Measurements from ENCODE around the gene SLC12A8. TPM values are rescaled to one million over a fixed set of nuclear protein-coding genes. Genes with fewer than 3 reads are reported as not detected.

SLC12A8 gene
- polyA plus RNA-seq, 1 donor = 21.6 TPM

DNA sequence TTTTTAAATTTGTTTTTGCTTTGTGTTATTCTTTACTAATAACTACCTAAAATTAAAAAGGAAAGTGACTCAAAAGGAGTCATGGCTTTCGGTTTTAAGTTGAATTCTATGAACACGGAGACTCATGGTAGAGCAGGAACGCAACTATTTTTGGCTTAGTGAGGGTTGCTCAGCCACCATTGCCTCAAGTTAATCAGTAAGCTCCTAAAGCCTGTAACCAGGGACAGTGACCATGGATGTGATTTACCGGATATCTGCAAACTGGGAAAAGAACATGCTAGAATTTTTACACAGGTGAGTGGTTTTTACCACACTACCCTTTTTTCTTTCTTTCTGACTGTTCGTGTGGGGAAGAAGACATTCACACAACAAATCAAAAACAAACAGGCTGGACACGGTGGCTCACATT, 11.8 kb downstream of the SLC12A8 start:
- H3K4me1 ChIP-seq (ENCODE audit: control insufficient read depth, insufficient read depth, low read length) = no peaks in the 10 kb centered on the region
- H3K36me3 ChIP-seq (ENCODE audit: control insufficient read depth, insufficient read depth, low read length) = no peaks in the 10 kb centered on the region
- no peaks in the 10 kb centered on the region for H3K27me3 ChIP-seq (ENCODE audit: control insufficient read depth, insufficient read depth, low read length)
- WGBS (ENCODE audit: insufficient coverage, low lambda C conversion rate) = no CpG with 5 or more reads among the region's 6 CpGs
- no peaks in the 10 kb centered on the region for H3K9me3 ChIP-seq (ENCODE audit: control insufficient read depth, low read depth, low read length)
- peak in 1 of 2 donors; percentile 33 for DNase-seq
- no peak overlapping the region for H3K4me3 ChIP-seq (ENCODE audit: low read length)
- H3K27ac ChIP-seq (ENCODE audit: low read length) = no peak overlapping the region

- WGBS (ENCODE audit: insufficient coverage, low lambda C conversion rate) = no CpG with 5 or more reads among the region's 5 CpGs
- Histone ChIP-seq H3K4me3 (ENCODE audit: low read length) (no peak overlapping the region), H3K4me1 (ENCODE audit: control insufficient read depth, insufficient read depth, low read length) (no peaks in the 10 kb centered on the region), H3K27me3 (ENCODE audit: control insufficient read depth, insufficient read depth, low read length) (no peaks in the 10 kb centered on the region), H3K27ac (ENCODE audit: low read length) (no peak overlapping the region), H3K36me3 (ENCODE audit: control insufficient read depth, insufficient read depth, low read length) (peaks cover 12% of the 10 kb centered on the region), H3K9me3 (ENCODE audit: control insufficient read depth, low read depth, low read length) (no peaks in the 10 kb centered on the region)
- no peak for DNase-seq
These were observed 17.5 kb downstream of the SLC12A8 start for GRCh38 chr3:125194849-125195601.

DNA sequence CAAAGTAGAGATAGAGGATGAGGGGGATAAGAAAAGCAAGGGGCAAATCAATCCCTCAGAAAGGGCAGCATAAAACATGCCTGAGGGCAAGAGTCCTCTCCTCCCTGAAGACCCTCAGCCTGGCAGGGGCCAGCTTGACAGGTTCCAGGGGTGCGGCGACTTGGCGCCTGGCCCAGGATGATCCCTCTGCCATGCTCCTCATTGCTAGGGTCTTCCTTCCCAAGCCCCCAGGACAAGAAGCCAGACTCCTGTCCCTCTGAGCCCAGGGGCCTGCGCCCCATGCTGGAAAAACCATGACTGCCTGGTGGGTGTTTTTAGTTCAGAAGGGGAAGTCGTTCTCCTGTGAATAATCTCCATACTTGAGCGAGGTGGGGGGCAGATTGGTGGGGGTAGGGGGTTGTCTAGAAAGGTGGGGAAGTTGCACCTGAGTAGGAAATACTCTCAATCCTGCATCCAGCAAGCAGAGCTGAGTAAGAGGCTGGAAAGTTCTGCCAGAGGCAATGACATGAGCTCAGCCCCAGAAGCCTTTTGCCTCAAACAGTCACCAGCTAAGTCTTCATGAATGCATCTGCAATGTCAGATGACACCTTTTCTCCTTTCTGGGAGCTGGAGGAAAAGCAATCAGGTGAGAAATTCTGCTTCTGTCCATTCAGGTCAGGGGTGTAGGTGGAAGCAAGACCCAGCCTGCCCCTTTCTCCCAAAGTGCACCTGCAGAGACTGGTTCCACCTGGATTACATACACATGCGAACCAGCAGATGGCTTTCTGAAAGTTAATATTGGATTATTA, 18.3 kb downstream of the SLC12A8 start:
- H3K27ac ChIP-seq (ENCODE audit: low read length) = no peak overlapping the region
- H3K4me3 ChIP-seq (ENCODE audit: low read length) = no peak overlapping the region
- no peaks in the 10 kb centered on the region for H3K27me3 ChIP-seq (ENCODE audit: control insufficient read depth, insufficient read depth, low read length)
- no peaks in the 10 kb centered on the region for H3K9me3 ChIP-seq (ENCODE audit: control insufficient read depth, low read depth, low read length)
- DNase-seq = no peak
- no CpG with 5 or more reads among the region's 7 CpGs for WGBS (ENCODE audit: insufficient coverage, low lambda C conversion rate)
- H3K36me3 ChIP-seq (ENCODE audit: control insufficient read depth, insufficient read depth, low read length) = peaks cover 20% of the 10 kb centered on the region
- H3K4me1 ChIP-seq (ENCODE audit: control insufficient read depth, insufficient read depth, low read length) = no peaks in the 10 kb centered on the region

DNA sequence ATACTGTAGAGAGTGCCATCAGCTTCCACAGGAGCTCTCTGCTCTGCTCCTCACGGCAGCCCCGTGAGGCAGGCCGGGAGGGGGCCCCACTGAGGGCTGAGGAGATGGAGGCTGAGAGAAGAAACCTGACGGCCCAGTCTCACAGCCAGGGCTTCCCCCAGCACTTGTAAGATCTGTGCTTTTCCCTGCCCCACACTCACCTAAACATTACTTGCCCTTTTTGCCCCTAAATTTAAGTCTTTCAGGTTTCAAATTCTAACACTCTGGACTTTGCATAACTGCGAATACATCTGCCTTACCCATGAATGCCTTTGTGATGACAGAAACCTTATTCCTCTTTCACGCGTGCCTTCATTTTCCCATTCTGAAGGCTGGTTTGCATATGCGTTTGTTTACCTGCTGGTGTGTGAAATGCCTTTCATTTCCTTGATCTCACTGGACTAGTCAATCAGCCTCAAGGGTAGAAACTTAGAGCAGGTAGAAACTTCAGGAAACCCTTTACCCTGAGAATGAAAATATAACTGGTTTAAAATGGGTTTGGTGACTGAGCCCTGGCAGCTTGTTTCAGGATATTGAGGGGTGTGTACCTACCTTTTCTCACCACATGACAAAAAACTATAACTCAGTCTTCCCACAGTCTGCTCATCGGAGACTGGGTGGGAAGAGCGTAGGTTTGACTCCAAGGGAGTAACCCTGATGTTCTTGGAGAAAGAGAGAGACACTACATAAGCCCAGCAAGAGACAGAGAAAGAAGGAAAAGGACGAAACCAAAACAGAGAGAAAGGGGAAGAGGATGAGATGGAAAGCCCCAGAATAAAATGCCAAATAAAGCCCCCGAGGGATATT, 20.1 kb downstream of the SLC12A8 start:
- Histone ChIP-seq H3K27ac (ENCODE audit: low read length) (no peak overlapping the region), H3K4me1 (ENCODE audit: control insufficient read depth, insufficient read depth, low read length) (no peaks in the 10 kb centered on the region), H3K4me3 (ENCODE audit: low read length) (no peak overlapping the region), H3K27me3 (ENCODE audit: control insufficient read depth, insufficient read depth, low read length) (no peaks in the 10 kb centered on the region), H3K9me3 (ENCODE audit: control insufficient read depth, low read depth, low read length) (no peaks in the 10 kb centered on the region), H3K36me3 (ENCODE audit: control insufficient read depth, insufficient read depth, low read length) (peaks cover 32% of the 10 kb centered on the region)
- WGBS (ENCODE audit: insufficient coverage, low lambda C conversion rate) = 93% methylated on average over 4 of the region's 12 CpGs
- no peak for DNase-seq

DNA sequence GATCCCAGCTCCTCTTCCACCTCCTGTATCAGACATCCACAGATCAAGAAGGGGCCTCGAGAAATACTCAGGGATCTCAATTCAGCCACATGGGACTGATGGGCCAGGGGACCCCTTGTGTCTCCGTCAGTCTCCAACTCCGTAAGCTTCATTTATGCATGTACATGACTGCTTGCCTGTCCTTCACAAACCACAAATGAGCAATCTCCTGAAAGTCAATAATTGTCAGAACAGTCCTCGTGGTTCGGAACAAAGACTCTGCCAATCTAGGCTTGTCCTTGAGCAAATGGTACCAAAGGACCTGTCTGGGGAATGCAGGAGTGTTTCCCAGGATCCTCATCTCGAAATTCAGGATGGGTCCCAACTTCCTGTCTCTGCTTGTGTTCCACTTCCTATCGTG, 20.8 kb downstream of the SLC12A8 start:
- Histone ChIP-seq H3K4me1 (ENCODE audit: control insufficient read depth, insufficient read depth, low read length) (peaks cover 2% of the 10 kb centered on the region), H3K27me3 (ENCODE audit: control insufficient read depth, insufficient read depth, low read length) (no peaks in the 10 kb centered on the region), H3K36me3 (ENCODE audit: control insufficient read depth, insufficient read depth, low read length) (peaks cover 35% of the 10 kb centered on the region), H3K9me3 (ENCODE audit: control insufficient read depth, low read depth, low read length) (no peaks in the 10 kb centered on the region), H3K27ac (ENCODE audit: low read length) (no peak overlapping the region), H3K4me3 (ENCODE audit: low read length) (no peak overlapping the region)
- no peak for DNase-seq
- 60% methylated on average over 2 of the region's 7 CpGs for WGBS (ENCODE audit: insufficient coverage, low lambda C conversion rate)

DNA sequence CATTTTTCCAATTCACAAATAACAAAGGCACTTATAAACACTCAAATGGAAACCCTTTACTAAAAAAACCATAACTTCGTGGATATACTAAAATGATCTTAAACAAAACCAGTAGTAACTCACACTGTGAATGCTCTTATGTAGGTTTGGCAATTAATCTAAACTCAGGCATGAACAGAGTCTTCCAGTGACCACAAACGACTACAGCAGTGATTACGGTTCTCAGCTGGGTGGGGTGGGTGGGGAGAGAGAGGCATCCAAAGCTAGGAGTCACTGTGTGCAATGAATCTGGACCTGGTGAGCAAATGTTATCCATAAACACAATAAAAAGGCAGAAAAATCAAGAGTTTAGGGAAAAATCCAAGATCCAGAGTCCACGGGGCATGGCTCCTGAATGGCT, 21.3 kb downstream of the SLC12A8 start:
- Histone ChIP-seq H3K4me3 (ENCODE audit: low read length) (no peak overlapping the region), H3K27ac (ENCODE audit: low read length) (no peak overlapping the region), H3K4me1 (ENCODE audit: control insufficient read depth, insufficient read depth, low read length) (peaks cover 4% of the 10 kb centered on the region), H3K36me3 (ENCODE audit: control insufficient read depth, insufficient read depth, low read length) (peaks cover 35% of the 10 kb centered on the region), H3K9me3 (ENCODE audit: control insufficient read depth, low read depth, low read length) (no peaks in the 10 kb centered on the region), H3K27me3 (ENCODE audit: control insufficient read depth, insufficient read depth, low read length) (no peaks in the 10 kb centered on the region)
- WGBS (ENCODE audit: insufficient coverage, low lambda C conversion rate) = 100% methylated on average over 1 of the region's 4 CpGs
- DNase-seq = no peak

DNA sequence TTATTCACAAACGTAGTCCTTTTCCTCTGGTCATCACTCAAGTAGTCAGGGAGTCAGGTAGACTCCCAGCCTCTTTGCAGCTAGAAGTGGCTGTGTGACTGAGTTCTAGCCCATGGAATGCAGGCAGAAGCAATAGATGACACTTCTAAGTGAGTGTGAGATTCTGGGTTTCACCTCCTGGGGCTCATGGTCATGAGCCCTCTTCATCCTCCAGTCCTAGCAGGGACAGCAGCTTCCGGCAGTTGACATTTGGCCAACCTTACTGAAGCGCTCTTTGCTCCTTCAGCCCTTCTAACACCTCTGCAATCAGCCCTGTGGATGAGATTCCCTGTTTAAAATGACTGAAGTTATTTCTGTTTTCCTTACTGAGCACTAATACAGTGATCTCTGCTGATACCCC, 21.8 kb downstream of the SLC12A8 start:
- Histone ChIP-seq H3K4me3 (ENCODE audit: low read length) (no peak overlapping the region), H3K27me3 (ENCODE audit: control insufficient read depth, insufficient read depth, low read length) (no peaks in the 10 kb centered on the region), H3K36me3 (ENCODE audit: control insufficient read depth, insufficient read depth, low read length) (peaks cover 35% of the 10 kb centered on the region), H3K4me1 (ENCODE audit: control insufficient read depth, insufficient read depth, low read length) (peaks cover 6% of the 10 kb centered on the region), H3K27ac (ENCODE audit: low read length) (no peak overlapping the region), H3K9me3 (ENCODE audit: control insufficient read depth, low read depth, low read length) (no peaks in the 10 kb centered on the region)
- WGBS (ENCODE audit: insufficient coverage, low lambda C conversion rate) = no CpG with 5 or more reads among the region's 3 CpGs
- DNase-seq = no peak

DNA sequence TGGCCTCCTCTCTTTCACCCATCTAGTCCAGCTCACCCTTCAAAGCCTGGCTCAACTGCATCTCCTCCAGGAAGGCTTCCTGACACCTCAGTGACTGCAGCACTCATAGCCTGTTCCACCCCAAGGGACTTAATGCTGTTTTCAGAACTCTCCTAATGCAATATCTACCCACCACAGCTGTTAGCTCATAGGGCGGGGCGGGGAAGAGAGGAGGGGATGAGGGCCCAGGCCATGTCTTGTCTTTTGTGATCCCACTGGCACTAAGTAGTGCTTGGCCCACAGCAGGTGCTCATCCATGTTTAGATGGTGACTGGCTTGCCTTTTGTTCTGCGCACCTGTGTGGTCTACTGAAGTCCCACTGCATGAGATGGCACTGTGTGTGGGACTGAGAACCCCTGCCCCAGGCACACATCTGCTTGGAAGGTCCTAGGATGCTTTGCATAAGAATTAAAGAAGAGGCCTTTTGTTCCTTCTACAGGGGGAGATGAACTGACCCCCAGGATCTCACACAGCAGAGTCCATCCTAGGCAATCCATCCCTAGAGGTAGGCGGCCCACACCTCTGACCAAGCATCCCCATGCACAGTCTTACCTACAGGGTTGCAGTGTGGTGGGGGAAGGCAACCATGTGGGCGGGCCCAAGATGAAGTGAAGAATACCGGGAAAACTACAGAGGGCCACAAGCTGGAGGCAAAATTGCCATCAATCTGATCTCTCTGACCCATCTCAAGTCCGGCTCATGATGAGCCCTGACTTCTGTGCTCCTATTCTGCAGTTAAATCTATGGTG, 23.0 kb downstream of the SLC12A8 start:
- Histone ChIP-seq H3K9me3 (ENCODE audit: control insufficient read depth, low read depth, low read length) (no peaks in the 10 kb centered on the region), H3K4me3 (ENCODE audit: low read length) (no peak overlapping the region), H3K27me3 (ENCODE audit: control insufficient read depth, insufficient read depth, low read length) (no peaks in the 10 kb centered on the region), H3K4me1 (ENCODE audit: control insufficient read depth, insufficient read depth, low read length) (peaks cover 8% of the 10 kb centered on the region), H3K27ac (ENCODE audit: low read length) (no peak overlapping the region), H3K36me3 (ENCODE audit: control insufficient read depth, insufficient read depth, low read length) (peaks cover 35% of the 10 kb centered on the region)
- 100% methylated on average over 1 of the region's 7 CpGs for WGBS (ENCODE audit: insufficient coverage, low lambda C conversion rate)
- DNase-seq = no peak

DNA sequence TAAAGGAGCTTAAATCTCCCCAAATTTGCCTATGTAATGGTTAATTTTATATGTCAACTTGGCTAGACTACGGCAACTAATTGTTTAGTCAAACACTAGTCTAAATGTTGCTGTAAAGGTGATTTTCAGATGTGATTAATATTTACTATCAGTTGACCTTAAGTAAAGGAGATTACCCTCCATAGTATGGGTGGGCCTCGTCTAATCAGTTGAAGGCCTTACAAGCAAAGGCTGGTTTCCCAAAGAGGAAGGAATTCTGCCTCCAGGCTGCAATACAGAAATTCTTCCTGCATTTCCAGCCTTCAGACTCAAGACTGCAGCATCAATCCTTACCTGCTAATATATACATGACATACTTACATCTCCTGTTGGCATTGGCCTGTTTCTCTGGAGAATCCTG, 23.6 kb downstream of the SLC12A8 start:
- H3K27me3 ChIP-seq (ENCODE audit: control insufficient read depth, insufficient read depth, low read length) = no peaks in the 10 kb centered on the region
- H3K27ac ChIP-seq (ENCODE audit: low read length) = no peak overlapping the region
- peaks cover 39% of the 10 kb centered on the region for H3K36me3 ChIP-seq (ENCODE audit: control insufficient read depth, insufficient read depth, low read length)
- no peak overlapping the region for H3K4me3 ChIP-seq (ENCODE audit: low read length)
- WGBS (ENCODE audit: insufficient coverage, low lambda C conversion rate) = no CpG with 5 or more reads among the region's 2 CpGs
- peaks cover 8% of the 10 kb centered on the region for H3K4me1 ChIP-seq (ENCODE audit: control insufficient read depth, insufficient read depth, low read length)
- no peaks in the 10 kb centered on the region for H3K9me3 ChIP-seq (ENCODE audit: control insufficient read depth, low read depth, low read length)
- no peak for DNase-seq

GRCh38 chr3:125187599-125187910, 25.0 kb downstream of the SLC12A8 start:
- Histone ChIP-seq H3K36me3 (ENCODE audit: control insufficient read depth, insufficient read depth, low read length) (peaks cover 41% of the 10 kb centered on the region), H3K9me3 (ENCODE audit: control insufficient read depth, low read depth, low read length) (no peaks in the 10 kb centered on the region), H3K27me3 (ENCODE audit: control insufficient read depth, insufficient read depth, low read length) (no peaks in the 10 kb centered on the region), H3K4me1 (ENCODE audit: control insufficient read depth, insufficient read depth, low read length) (peaks cover 8% of the 10 kb centered on the region), H3K4me3 (ENCODE audit: low read length) (no peak overlapping the region), H3K27ac (ENCODE audit: low read length) (no peak overlapping the region)
- WGBS (ENCODE audit: insufficient coverage, low lambda C conversion rate) = no CpG with 5 or more reads among the region's 5 CpGs
- DNase-seq = no peak

All from large intestine (tissue), 3 donors.